GM12891 (cell line): ENCODE measurements around the gene KRTAP10-7.

Source experiments
- POLR2A ChIP-seq: IDR thresholded peaks from 2 replicates; pipeline ENCODE4 v1.6.1; 2011; ENCODE audit warnings: low read depth, low read length, control low read depth
- POLR2AphosphoS5 ChIP-seq: IDR thresholded peaks from 2 replicates; pipeline ENCODE4 v1.6.1; 2011; ENCODE audit warnings: low read depth, low read length, control low read depth
- SPI1 ChIP-seq: IDR thresholded peaks from 2 replicates; pipeline ENCODE4 v1.6.1; 2011; ENCODE audit warnings: low read depth, low read length, control low read depth
- TAF1 ChIP-seq: IDR thresholded peaks from 2 replicates; pipeline ENCODE4 v1.6.1; 2011; ENCODE audit warnings: low read depth, low read length, control low read depth

GRCh38 chr21:44615911-44616590, 15.7 kb downstream of the KRTAP10-7 start:
- no peak for TF ChIP-seq POLR2A
- no peak for TF ChIP-seq POLR2AphosphoS5
- no peak for TF ChIP-seq SPI1
- no peak for TF ChIP-seq TAF1
